ENCODE results near the gene LYPD8.

DNA sequence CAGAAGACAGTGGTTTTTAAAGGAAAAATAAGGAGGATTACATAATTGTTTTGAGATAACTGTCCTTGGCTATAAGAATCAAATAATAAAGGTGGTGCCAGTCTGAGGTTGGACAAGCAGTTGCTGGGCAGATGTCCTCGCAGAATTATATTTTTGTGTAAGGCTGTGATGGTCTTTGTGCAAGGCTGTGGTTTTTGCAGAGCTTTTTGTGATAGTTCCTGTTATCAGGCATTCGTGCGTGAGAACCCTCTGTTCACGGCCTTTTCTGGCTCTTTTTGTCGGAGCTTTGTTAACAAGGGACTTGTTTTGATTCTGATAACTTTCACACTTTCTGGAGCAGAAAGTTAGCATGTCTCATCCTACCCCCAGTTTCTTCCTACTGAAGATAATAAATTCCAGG, 36.8 kb upstream of the LYPD8 start:
- TF ChIP-seq, protein P1, sequence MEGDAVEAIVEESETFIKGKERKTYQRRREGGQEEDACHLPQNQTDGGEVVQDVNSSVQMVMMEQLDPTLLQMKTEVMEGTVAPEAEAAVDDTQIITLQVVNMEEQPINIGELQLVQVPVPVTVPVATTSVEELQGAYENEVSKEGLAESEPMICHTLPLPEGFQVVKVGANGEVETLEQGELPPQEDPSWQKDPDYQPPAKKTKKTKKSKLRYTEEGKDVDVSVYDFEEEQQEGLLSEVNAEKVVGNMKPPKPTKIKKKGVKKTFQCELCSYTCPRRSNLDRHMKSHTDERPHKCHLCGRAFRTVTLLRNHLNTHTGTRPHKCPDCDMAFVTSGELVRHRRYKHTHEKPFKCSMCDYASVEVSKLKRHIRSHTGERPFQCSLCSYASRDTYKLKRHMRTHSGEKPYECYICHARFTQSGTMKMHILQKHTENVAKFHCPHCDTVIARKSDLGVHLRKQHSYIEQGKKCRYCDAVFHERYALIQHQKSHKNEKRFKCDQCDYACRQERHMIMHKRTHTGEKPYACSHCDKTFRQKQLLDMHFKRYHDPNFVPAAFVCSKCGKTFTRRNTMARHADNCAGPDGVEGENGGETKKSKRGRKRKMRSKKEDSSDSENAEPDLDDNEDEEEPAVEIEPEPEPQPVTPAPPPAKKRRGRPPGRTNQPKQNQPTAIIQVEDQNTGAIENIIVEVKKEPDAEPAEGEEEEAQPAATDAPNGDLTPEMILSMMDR (IDR thresholded peaks at IDR 0.05; ENCODE audit: insufficient read depth, low read length, poor library complexity, severe bottlenecking), result no peak
- no peak for TF ChIP-seq EZH2phosphoT487 (conservative IDR thresholded peaks at IDR 0.05; ENCODE audit: low read length)
